ENCODE results near the gene PEAR1. TPM values are rescaled to one million over a fixed set of nuclear protein-coding genes. Genes with fewer than 3 reads are reported as not detected.

Gene PEAR1
- total RNA-seq, 1 experiment from 2014 or later = 10.8 TPM

DNA sequence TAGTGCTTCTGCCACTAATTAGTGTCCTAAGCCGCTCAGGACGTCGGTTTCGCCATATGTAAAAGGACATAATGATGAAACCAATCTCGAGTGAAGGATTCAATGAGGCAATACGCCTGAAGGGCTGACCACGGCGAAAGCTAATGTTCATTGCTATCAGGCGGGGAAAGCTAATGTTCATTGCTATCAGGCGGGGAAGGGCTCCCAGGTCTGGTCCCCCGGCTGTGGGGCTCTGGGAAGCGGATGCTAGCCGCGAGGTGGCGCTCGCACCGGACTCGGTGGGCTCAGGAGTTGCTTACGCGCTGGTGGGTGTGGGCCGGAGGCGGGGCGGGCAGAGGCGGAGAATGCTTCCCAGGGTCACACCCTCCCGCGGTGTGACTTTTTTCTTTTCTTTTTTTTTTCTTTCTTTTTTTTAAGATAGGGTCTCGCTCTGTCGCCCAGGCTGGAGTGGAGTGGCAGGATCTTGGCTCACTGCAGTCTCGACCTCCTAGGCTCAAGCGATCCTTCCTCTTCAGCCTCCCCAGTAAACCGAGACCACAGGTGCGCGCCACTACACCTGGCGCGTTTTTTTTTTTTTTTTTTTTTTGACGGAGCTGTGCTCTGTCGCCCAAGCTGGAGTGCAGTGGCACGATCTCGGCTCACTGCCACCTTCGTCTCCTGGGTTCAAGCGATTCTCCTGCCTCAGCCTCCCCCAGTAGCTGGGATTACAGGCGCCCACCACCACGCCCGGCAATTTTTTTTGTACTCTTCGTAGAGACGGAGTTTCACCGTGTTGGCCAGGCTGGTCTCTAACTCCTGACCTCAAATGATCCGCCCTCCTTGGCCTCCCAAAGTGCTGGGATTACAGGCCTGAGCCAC, 1.1 kb upstream of the PEAR1 start:
- no peak for TF ChIP-seq CEBPB (IDR thresholded peaks at IDR 0.05; ENCODE audit: low read depth)
- TF ChIP-seq, protein P1, sequence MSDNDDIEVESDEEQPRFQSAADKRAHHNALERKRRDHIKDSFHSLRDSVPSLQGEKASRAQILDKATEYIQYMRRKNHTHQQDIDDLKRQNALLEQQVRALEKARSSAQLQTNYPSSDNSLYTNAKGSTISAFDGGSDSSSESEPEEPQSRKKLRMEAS (IDR thresholded peaks at IDR 0.05) = no peak
- TF ChIP-seq, protein P2, sequence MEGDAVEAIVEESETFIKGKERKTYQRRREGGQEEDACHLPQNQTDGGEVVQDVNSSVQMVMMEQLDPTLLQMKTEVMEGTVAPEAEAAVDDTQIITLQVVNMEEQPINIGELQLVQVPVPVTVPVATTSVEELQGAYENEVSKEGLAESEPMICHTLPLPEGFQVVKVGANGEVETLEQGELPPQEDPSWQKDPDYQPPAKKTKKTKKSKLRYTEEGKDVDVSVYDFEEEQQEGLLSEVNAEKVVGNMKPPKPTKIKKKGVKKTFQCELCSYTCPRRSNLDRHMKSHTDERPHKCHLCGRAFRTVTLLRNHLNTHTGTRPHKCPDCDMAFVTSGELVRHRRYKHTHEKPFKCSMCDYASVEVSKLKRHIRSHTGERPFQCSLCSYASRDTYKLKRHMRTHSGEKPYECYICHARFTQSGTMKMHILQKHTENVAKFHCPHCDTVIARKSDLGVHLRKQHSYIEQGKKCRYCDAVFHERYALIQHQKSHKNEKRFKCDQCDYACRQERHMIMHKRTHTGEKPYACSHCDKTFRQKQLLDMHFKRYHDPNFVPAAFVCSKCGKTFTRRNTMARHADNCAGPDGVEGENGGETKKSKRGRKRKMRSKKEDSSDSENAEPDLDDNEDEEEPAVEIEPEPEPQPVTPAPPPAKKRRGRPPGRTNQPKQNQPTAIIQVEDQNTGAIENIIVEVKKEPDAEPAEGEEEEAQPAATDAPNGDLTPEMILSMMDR (IDR thresholded peaks at IDR 0.05 in 2 of 3, conservative IDR thresholded peaks at IDR 0.05 in 1 of 3; ENCODE audit: borderline replicate concordance in 1 of 3, insufficient read depth in 1 of 3, low read depth in 2 of 3, low read length in 2 of 3) = peak in 2 of 3 experiments; percentile 86 to 89; a peak in 4 of 6 replicates
- no peak for TF ChIP-seq RAD21 (IDR thresholded peaks at IDR 0.05; ENCODE audit: low read depth)
- Histone ChIP-seq H3K4me3 (replicated peaks in 1 of 2; ENCODE audit: low read depth in 1 of 2, low read length in 2 of 2) (peak overlapping the region in 1 of 2 experiments; percentile 18; a peak in 1 of 4 replicates), H4K20me1 (ENCODE audit: insufficient read depth) (no peaks in the 10 kb centered on the region), H3K9ac (ENCODE audit: low read length) (peak overlapping the region; percentile 10; the same call in 1 of the 2 replicates), H3K36me3 (ENCODE audit: control insufficient read depth in 1 of 2, insufficient read depth in 2 of 2, low read length in 2 of 2) (no peaks in the 10 kb centered on the region), H3K4me1 (ENCODE audit: control insufficient read depth in 1 of 2, insufficient read depth in 2 of 2, low read length in 2 of 2) (peaks cover 24 to 60% of the 10 kb centered on the region in 2 experiments), H2AFZ (ENCODE audit: low read depth, low read length, poor library complexity, severe bottlenecking) (peak overlapping the region; percentile 87), H3K27me3 (ENCODE audit: insufficient read depth, low read length) (no peaks in the 10 kb centered on the region), H3K9me3 (ENCODE audit: control insufficient read depth in 1 of 2, insufficient read depth in 1 of 2, low read depth in 1 of 2, low read length in 2 of 2) (no peaks in the 10 kb centered on the region), H3K4me2 (ENCODE audit: low read length) (peak overlapping the region; percentile 62), H3K9me2 (ENCODE audit: insufficient read depth) (no peaks in the 10 kb centered on the region), H3K79me2 (ENCODE audit: insufficient read depth, low read length) (no peaks in the 10 kb centered on the region), H3K27ac (ENCODE audit: low read depth, low read length) (no peak overlapping the region)
- DNase-seq (ENCODE audit: low read depth, low spot score) = peak; percentile 75
- POLR2A ChIA-PET = no interaction called here
- no TSS peak for BruUV-seq (replicated peaks)
- CTCF ChIA-PET = interaction anchor here (0.6 to 4.6 kb wide), 11 partner anchors 9 to 264 kb away, joined by 3 to 62 read pairs (median 4); partner anchors contain the start of gene LRRC71
- RAD21 ChIA-PET (ENCODE audit: low non-redundant PET in 1 of 2, low total read pairs in 2 of 2, uncharacterized antibody in 2 of 2, unreplicated experiment in 2 of 2) = interaction anchor here (0.6 to 1.5 kb wide), 6 partner anchors 28 to 300 kb away, joined by 3 to 4 read pairs (median 3); partner anchors contain the start of gene LRRC71 (in 1 of the 2)
- ATAC-seq = peak; percentile 77
- intact Hi-C loops (cut with micrococcal nuclease) = loop anchor here (1.0 kb wide), 1 partner anchor 35 kb away; no protein-coding TSS in a partner anchor
